Neutrophil (primary cell): ENCODE measurements around the gene SGMS1.
"Not testable (repeated sequence)": the region's sequence is repeated elsewhere in the genome, so short reads cannot be mapped to it uniquely, and the experiment has no call there.

Source experiments
- H3K27ac ChIP-seq: fragments of 200-600 bp; sonication (generic); 2 replicates; pipeline ENCODE4 v1.5.1; 2016; ENCODE audit warnings: mild to moderate bottlenecking, moderate library complexity
- H3K27me3 ChIP-seq: fragments of 200-600 bp; sonication (generic); 2 replicates; pipeline ENCODE4 v1.6.0; 2016; ENCODE audit warnings: mild to moderate bottlenecking
- H3K36me3 ChIP-seq: fragments of 200-600 bp; sonication (generic); 2 replicates; pipeline ENCODE4 v1.5.1; 2017
- H3K4me1 ChIP-seq, 2 experiments: fragments of 200-600 bp in 1 of 2; sonication (generic) in 1 of 2; 1 replicate in 1 of 2; 2 replicates in 1 of 2; pipeline versions ENCODE4 v1.5.1 to v1.6.1; 2013 to 2016; ENCODE audit warnings: low read depth in 1 of 2, low read length in 1 of 2, mild to moderate bottlenecking in 1 of 2, moderate library complexity in 1 of 2; ENCODE audit not compliant: control insufficient read depth in 1 of 2, insufficient read depth in 1 of 2
- H3K4me3 ChIP-seq, 2 experiments: fragments of 200-600 bp in 1 of 2; sonication (generic) in 1 of 2; 1 replicate in 1 of 2; 2 replicates in 1 of 2; pipeline ENCODE4 v1.5.1; 2013 to 2016; ENCODE audit warnings: low read depth in 1 of 2, low read length in 1 of 2, mild to moderate bottlenecking in 1 of 2, moderate library complexity in 1 of 2
- H3K9me3 ChIP-seq: fragments of 200-600 bp; sonication (generic); 2 replicates; pipeline ENCODE4 v1.5.1; 2016
- TF ChIP-seq, protein P1 (sequence below): fragments of 200-600 bp; sonication (generic); IDR thresholded peaks from 2 replicates; pipeline ENCODE4 v1.5.1; 2016; ENCODE audit warnings: antibody characterized with exemption

The SGMS1 gene

DNA sequence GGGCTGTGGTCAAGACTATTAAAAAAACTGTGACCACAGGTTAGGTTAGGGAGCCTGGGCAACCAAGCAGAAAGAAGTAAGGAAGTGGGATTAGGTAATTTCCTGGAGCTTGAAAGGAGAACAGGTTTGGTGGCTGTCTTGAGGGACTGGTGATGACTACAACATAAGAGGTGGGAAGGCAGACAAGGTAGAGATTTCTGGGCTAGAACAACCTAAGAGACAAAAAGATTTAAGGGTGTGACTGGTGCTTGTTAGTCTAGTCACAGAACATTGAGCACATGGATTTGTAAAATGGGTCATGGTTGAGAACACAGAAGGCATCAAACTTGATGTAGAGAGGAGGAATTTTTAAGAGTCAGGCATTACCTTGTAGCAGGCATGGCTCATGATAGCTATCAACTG is 248.7 kb downstream of the SGMS1 start:
- peaks cover 7% of the 10 kb centered on the region for H3K27me3 ChIP-seq
- H3K4me1 ChIP-seq: peaks cover 19 to 24% of the 10 kb centered on the region in 2 experiments
- TF ChIP-seq, protein P1, sequence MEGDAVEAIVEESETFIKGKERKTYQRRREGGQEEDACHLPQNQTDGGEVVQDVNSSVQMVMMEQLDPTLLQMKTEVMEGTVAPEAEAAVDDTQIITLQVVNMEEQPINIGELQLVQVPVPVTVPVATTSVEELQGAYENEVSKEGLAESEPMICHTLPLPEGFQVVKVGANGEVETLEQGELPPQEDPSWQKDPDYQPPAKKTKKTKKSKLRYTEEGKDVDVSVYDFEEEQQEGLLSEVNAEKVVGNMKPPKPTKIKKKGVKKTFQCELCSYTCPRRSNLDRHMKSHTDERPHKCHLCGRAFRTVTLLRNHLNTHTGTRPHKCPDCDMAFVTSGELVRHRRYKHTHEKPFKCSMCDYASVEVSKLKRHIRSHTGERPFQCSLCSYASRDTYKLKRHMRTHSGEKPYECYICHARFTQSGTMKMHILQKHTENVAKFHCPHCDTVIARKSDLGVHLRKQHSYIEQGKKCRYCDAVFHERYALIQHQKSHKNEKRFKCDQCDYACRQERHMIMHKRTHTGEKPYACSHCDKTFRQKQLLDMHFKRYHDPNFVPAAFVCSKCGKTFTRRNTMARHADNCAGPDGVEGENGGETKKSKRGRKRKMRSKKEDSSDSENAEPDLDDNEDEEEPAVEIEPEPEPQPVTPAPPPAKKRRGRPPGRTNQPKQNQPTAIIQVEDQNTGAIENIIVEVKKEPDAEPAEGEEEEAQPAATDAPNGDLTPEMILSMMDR: no peak
- H3K9me3 ChIP-seq: no peaks in the 10 kb centered on the region
- peak overlapping the region; percentile 62 for H3K27ac ChIP-seq
- no peaks in the 10 kb centered on the region for H3K36me3 ChIP-seq
- H3K4me3 ChIP-seq: peak overlapping the region in 1 of 2 experiments; percentile 5

DNA sequence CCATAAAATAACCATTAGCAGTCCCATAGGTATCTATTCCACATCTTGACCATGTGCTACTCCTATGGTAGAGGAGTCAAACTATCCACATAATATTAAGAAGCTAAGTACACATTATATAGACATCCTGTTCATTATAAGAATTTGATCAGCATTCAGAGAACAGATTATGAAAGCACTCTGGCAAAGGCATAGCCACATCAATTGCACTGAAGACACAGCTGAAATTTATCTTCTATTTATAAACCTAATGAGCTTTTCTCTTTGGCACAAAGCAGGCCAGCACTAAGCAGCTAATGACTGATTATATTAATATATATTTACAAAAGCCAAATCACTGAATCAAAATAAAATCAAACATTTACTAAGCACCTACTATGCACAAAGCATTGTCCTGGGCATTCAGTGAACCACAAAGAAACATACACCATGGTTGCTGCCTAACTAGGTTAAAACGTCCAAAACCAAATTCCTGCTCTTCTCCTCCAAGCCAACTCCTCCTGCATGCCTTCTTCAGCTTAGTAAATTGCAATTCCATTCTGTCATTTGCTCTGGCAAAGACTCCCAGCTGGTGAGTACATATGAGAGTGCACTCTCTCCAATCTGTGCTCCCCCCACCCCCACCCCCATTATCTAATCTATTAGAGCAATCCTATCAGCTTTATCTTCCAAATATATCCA is 249.8 kb downstream of the SGMS1 start:
- TF ChIP-seq, protein P1: no peak
- Histone ChIP-seq H3K27me3 (peaks cover 7% of the 10 kb centered on the region), H3K27ac (no peak overlapping the region), H3K4me1 (peaks cover 19 to 24% of the 10 kb centered on the region in 2 experiments), H3K36me3 (no peaks in the 10 kb centered on the region), H3K4me3 (no peak overlapping the region), H3K9me3 (no peaks in the 10 kb centered on the region)

DNA sequence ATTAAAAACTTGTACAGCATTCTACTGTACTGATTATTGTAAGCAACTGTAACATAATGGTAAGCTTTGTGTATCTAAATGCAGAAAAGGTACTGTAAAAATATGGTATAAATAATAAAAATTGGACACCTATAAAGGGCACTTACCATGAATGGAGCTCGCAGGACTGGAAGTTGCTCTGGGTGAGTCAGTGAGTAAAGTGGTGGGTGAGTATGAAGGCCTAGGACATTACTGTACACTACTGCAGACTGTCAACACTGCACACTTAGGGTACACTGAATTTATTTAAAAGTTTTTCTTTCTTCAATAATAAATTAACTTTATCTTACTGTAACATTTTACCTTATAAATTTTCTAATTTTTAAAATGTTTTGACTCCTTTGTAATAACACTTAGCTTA is 253.8 kb downstream of the SGMS1 start:
- H3K9me3 ChIP-seq: no peaks in the 10 kb centered on the region
- TF ChIP-seq, protein P1: no peak
- no peak overlapping the region for H3K27ac ChIP-seq
- H3K4me1 ChIP-seq: peaks cover 10 to 12% of the 10 kb centered on the region in 2 experiments
- H3K36me3 ChIP-seq: no peaks in the 10 kb centered on the region
- H3K4me3 ChIP-seq: no peak overlapping the region
- peaks cover 7% of the 10 kb centered on the region for H3K27me3 ChIP-seq

DNA sequence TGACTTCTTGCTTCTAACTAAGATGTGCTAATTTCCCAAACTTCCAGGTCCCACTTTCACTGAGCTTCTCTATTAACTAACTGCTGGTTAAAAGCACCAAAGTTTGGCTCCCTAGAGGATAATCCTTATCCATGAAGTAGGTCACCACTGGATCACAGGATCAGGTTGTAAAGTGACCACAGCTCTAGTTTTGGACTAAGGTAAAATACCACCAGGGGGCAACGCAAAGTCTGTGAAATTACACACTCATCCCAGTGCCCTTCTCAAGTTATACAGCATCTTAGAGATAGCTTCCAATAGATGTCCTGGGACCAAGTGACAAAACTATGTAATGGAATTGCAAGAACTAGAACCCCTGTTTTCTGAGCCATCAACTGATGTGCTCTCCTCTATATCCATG is 256.0 kb downstream of the SGMS1 start:
- H3K36me3 ChIP-seq: no peaks in the 10 kb centered on the region
- H3K4me1 ChIP-seq: no peaks in the 10 kb centered on the region
- no peak overlapping the region for H3K27ac ChIP-seq
- TF ChIP-seq, protein P1: no peak
- no peak overlapping the region for H3K4me3 ChIP-seq
- no peaks in the 10 kb centered on the region for H3K27me3 ChIP-seq
- H3K9me3 ChIP-seq: no peaks in the 10 kb centered on the region

DNA sequence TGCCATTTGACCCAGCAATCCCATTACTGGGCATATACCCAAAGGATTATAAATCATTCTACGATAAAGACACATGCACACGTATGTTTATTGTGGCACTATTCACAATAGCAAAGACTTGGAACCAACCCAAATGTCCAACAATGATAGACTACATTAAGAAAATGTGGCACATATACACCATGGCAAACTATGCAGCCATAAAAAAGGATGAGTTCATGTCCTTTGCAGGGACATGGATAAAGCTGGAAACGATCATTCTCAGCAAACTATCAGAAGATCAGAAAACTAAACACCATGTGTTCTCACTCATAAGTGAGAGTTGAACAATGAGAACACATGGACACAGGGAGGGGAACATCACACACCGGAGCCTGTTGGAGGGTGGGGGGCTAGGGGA is 257.3 kb downstream of the SGMS1 start:
- H3K4me3 ChIP-seq, H3K4me1 ChIP-seq, H3K27ac ChIP-seq, H3K27me3 ChIP-seq, H3K36me3 ChIP-seq, H3K9me3 ChIP-seq: not testable (repeated sequence)

DNA sequence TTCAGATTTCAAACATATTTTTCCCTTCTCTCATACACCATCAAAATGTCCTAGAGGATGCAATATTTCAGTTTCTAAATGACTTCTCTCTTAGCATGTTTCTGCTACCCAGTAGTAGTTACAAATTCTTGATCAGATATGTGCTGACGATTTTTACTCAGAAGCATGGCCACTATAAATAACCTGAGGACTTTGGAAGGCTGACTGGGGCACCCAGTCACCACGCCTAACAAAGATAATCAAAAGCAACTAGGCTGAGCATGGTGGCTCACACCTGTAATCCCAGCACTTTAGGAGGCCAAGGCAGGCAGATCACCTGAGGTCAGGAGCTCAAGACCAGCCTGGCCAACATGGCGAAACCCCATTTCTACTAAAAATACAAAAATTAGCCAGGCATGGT is 259.0 kb downstream of the SGMS1 start:
- not testable (repeated sequence) for H3K4me1 ChIP-seq

More for the DNA sequence above, 259.0 kb downstream of the SGMS1 start:
- H3K4me3 ChIP-seq, H3K9me3 ChIP-seq, H3K27me3 ChIP-seq, H3K36me3 ChIP-seq, H3K27ac ChIP-seq: not testable (repeated sequence)
